HG02840 (cell line): ENCODE results near the gene WFS1.

Experiments used
- ATAC-seq: cut with Tn5 transposase; IDR thresholded peaks from one replicate; pipeline ENCODE4 v1.9.1; 2021; ENCODE audit warnings: mild to moderate bottlenecking, moderate library complexity, moderate number of reproducible peaks; ENCODE audit not compliant: unreplicated experiment, low FRiP score

The WFS1 gene

GRCh38 chr4:6293661-6294060 lies 24.0 kb downstream of the WFS1 start:
- ATAC-seq = no peak

DNA sequence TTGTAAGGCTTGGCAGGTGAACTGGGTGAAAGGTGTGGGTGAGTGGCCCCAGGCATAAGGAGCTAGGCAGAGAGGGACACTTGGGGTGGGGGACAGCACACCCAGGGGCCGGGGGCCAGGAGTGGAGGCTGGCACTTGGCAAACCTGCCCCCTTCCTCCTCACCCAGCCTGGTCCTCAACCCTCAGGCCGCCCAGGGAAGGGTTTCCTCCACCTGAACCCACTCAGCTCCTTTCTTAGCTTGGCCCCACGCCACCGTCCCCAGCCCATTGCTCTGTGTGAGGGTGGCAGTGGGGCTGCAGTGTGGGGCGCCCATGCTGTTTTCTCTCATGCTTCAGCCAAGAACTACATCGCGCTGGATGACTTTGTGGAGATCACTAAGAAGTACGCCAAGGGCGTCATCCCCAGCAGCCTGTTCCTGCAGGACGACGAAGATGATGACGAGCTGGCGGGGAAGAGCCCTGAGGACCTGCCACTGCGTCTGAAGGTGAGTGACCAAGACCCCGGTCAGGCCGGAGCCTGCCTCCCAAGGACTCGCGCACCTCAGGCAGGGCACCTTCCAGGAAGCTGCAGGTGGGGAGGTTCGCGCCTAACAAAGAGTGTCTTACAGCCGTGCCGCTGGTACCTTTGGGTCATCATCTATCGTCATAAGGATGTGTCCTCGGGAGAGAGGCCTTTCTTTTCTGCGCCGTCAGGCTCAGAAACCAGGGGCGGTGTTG lies 25.2 kb downstream of the WFS1 start:
- no peak for ATAC-seq

GRCh38 chr4:6295495-6295894 lies 25.8 kb downstream of the WFS1 start:
- ATAC-seq = no peak

GRCh38 chr4:6296026-6296425 lies 26.4 kb downstream of the WFS1 start:
- no peak for ATAC-seq

GRCh38 chr4:6297266-6297815 lies 27.7 kb downstream of the WFS1 start:
- ATAC-seq = no peak

DNA sequence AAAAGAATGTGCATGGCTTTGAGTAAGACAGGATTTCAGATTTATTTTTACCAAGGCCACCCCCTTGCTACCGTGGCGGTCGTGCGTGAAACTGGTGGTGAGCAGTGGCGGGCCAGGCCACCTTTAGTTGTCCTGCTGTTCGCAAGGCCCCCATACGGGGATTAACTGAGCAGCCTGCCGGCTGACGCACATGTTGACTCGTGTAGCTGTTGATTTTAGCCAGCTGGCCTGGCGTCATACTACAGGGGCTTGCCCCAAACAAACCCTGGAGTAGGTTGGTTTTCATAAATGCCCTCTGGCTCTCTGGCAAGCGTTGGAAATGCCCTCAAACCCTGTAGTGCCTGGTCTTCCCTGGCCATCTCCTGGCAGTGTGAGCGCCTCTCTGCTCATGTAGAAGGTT lies 28.4 kb downstream of the WFS1 start:
- ATAC-seq = no peak

- ATAC-seq = no peak
These were observed 29.2 kb downstream of the WFS1 start for GRCh38 chr4:6298852-6299251.

- no peak for ATAC-seq
These were observed 30.2 kb downstream of the WFS1 start for GRCh38 chr4:6299875-6300274.

DNA sequence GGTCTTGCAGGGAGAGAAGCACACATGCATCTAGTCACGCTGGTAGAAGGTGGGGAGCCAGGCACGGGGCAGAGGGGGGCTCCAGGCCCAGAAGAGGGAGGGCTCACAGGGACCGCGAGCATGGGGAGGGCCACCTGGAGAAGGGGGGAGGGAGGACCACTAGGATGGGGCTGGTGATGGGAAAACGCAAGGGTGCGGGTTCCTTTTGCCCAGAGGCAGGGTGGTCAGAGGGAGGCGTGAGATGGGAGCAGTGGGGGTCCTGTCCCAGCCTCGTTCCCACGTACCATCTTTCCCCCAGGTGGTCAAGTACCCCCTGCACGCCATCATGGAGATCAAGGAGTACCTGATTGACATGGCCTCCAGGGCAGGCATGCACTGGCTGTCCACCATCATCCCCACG lies 30.7 kb downstream of the WFS1 start:
- no peak for ATAC-seq

DNA sequence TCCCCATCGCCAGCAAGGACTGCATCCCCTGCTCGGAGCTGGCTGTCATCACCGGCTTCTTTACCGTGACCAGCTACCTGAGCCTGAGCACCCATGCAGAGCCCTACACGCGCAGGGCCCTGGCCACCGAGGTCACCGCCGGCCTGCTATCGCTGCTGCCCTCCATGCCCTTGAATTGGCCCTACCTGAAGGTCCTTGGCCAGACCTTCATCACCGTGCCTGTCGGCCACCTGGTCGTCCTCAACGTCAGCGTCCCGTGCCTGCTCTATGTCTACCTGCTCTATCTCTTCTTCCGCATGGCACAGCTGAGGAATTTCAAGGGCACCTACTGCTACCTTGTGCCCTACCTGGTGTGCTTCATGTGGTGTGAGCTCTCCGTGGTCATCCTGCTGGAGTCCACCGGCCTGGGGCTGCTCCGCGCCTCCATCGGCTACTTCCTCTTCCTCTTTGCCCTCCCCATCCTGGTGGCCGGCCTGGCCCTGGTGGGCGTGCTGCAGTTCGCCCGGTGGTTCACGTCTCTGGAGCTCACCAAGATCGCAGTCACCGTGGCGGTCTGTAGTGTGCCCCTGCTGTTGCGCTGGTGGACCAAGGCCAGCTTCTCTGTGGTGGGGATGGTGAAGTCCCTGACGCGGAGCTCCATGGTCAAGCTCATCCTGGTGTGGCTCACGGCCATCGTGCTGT lies 31.5 kb downstream of the WFS1 start:
- ATAC-seq = no peak

GRCh38 chr4:6301732-6302442 lies 32.2 kb downstream of the WFS1 start:
- ATAC-seq = no peak

- no peak for ATAC-seq
These were observed 33.2 kb downstream of the WFS1 start for GRCh38 chr4:6302869-6303268.

DNA sequence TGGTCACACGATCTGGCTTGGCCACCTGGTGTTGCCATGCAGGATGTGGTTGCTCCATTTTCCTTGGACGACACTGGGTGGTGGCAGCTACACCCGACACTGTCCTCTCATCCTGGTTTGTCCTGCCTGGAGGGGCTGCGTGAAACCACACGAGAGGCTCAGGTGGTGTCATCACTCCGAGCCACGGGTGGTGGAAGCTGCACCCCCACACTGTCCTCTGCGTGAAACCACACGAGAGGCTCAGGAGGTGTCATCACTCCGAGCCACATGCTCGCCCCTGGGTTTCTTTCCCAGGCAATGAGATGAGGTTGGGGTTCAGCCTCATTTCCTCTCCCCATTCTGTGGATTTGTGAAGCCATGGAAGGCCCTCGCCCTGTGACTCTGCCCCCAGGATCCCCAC lies 34.3 kb downstream of the WFS1 start:
- ATAC-seq = no peak

DNA sequence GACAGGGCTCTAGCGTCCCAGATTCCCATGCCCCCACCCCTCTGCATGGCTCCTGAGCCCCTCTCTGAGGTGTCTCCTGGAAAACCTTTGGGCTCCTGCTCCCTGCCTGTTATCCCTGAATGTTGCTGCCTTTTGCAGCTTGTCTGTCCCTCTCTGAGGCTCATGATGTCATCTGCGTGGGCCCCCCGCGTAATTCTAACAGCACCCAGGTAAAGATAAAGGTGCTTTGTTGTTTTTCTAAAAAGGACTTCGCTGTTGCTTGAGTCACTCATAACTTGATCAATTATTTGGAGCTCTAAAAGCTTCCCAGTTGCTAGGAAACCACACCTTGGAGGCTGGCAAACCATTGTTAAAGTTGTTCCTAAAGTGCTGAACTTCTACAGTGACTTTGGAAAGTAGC lies 36.6 kb downstream of the WFS1 start:
- ATAC-seq = no peak

DNA sequence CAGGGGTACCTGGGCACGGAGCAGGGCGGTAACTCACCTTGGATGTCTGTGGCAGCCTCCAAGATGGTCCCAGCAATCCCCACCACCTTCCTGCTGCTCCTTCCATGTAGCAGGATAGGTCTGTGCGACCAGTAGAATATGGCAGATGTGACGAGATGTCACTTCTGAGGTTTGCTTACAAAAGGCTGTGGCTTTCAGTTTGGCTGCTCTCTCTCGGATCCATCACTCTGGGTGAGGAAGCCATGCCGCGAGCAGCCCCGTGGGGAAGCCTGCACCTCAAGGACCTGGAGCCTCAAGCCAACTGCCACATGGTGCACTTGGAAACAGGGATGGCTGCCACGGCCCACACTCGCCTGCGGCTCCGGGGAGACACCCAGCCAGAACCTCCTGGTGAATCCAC lies 37.6 kb downstream of the WFS1 start:
- ATAC-seq = no peak

- ATAC-seq = no peak
These were observed 38.2 kb downstream of the WFS1 start for GRCh38 chr4:6307891-6308290.

GRCh38 chr4:6308899-6309643 lies 39.4 kb downstream of the WFS1 start:
- ATAC-seq = no peak

GRCh38 chr4:6309777-6310176 lies 40.1 kb downstream of the WFS1 start:
- no peak for ATAC-seq

DNA sequence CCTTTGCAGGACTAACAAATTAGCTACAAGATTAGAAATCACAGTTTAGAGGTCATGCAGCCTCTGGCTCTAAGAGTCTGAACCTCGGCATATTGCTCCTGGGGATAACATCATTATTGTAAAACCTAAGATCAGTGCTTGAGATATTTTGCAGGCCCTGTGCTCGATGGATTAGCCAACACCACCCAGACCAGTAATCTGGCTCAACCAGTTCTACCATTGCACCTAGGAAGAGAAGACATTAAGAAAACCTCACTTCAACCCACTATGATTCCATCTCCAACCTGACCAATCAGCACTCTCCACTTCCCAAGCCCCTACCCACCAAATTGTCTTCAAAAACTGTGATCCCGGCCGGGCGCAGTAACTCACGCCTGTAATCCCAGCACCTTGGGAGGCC lies 43.6 kb downstream of the WFS1 start:
- ATAC-seq = no peak

GRCh38 chr4:6316461-6317003 lies 46.9 kb downstream of the WFS1 start:
- no peak for ATAC-seq
